ENCODE data around the gene TMEM269. TPM values are rescaled to one million over a fixed set of nuclear protein-coding genes. Genes with fewer than 3 reads are reported as not detected.
A peak's percentile ranks its signal among the peaks of the same experiment; 100 is the strongest.
"Not testable (repeated sequence)": the region's sequence is repeated elsewhere in the genome, so short reads cannot be mapped to it uniquely, and the experiment has no call there.

TMEM269 gene
- total RNA-seq, 1 donor from 2014 or later, result not detected

DNA sequence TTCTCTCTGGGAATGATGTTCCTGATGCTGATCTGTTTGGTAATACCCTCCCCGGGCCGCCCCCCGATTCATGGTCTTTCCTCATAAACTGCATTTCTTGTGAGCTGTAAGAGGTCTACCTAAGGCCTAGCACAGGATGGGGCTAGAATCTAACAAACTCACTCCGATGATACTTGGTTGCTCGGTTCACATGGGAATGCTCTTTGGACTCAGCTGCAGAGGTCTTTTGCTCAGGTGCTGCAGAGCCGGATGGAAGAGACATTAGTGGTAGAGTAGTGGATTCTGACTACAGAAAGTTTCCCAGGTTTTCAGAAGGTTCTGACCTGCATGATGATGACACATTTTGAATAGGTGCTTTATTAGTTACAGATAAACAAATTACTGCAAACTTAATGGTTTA is 8.3 kb upstream of the TMEM269 start:
- DNase-seq, result no peak

DNA sequence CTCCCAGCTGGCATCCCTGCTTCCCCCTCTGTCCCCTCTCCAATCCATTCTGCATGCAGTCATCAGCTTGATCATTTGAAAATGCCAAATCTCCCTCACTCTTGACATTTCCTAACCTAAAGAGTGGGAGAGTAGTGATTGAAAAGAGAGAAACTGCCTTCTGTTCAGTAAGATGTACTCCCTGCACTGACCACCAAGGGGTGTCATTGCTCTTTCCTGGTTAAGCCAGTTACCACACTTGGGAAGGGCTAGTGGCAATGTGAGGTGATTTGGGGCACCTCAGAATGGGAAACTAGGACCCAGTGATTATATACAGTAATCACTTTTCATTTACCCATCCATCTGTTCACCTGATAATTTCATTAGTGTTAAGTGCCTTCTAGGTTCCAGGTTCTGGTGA is 6.9 kb upstream of the TMEM269 start:
- peak; percentile 53 for DNase-seq

DNA sequence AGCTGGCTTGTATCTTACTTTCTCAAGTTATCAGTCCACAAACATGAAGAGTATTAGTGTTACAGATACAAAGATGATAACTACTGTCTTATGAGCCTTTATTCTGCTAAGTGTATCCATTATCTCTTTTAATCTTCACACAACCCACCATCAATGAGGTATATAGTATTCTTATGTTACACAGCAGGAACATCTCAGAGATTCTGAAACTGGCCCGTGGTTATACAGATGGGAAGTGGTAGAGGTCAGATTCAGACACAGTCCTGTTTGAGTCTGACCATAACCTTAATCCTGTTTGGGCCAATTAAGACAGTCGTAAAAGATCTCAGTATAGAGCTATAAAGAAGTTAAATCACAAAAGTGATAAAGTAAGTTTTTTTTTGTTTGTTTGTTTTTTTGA is 5.1 kb upstream of the TMEM269 start:
- no peak for DNase-seq

DNA sequence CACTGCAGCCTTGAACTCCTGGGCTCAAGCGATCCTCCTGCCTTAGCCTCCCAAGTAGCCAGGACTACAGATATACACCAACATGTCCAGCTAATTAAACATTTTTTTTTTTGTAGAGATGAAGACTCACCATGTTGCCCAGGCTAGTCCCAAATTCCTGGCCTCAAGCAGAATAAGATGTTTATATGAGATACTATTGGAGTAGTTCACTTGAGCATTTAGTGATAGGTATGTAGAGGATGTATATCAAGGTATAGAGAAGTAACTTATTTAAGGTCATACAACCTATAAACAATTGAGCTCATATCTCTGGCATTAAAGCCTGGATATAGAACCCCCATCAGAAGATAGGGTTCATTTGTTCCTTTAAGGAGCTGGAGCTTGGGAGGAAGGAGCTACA is 4.6 kb upstream of the TMEM269 start:
- no peak for DNase-seq

DNA sequence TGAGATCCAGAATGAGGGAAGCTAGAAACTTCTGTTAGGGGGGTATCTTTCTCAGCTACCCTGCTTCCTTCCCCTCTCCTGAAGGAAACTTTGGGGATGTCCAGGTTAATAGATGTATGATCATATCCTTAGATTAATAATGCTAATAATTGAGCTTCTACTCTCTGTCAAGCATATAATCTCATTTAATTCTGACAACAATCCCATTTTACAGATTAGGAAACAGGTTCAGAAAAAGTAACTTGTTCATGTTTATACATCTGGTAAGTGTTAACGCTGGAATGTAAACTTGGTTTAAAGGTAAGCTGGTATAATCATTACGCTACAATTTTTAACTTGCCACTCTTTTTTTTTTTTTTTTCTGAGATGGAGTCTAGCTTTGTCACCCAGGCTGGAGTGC is 1.7 kb upstream of the TMEM269 start:
- no peak for DNase-seq

DNA sequence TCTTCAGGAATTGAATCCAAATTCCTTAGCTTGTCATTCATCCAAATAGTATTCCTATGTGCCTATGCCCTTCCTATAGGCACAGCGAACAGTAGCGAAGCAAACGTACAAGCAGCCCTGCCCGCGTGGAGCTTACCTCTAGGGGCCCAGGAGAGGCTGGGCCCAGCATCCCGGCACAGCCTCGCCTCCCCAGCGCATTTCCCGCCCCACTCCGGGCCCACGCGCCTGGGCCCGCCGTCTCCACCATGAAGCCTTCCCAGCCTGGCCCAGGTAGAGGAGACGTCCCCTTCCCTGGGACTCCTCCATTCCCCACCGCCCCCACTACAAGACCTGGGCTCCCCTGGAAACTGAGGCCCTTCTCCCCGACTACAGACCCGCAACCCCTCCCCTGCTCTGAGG is 245 bp upstream of the TMEM269 start:
- no peak for DNase-seq

DNA sequence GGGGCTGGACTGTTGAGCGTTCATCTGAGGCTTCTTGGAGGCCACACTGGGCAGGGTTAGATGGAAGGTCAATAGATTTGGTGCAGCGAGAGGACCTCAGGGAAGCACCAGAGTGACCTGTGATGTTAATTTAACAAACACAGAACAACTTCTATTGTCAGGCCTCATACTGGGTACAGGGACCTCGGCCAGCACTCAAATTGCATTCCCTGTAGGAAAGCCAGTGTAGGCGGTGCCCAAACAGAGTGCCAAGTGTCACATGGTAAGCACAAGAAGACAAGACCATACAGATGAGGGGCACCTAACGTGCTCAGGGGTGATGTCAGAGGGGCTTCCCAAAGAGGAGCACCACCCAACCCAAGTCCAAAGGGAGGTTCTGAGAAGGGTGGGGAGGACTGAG is 1.3 kb downstream of the TMEM269 start:
- DNase-seq, result no peak

DNA sequence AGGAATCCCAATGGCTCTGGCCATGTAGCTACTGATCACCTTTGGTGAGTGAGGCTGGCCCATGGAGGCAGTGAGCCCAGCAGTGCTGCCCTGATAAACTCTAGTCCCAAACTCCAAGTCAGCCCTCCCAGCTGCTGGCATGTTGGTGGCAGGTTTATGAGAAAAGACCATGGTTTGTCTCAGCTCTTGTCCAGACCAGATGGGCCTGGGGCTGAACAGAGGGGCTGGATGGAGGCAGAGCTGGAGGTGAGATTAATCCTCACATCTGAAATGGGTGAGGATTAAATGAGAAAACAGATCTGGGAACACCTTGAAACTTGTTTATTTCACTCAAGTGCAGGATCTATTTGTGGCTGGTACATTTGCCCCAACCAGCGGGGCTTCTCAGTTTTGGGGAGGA is 3.2 kb downstream of the TMEM269 start:
- no peak for DNase-seq

DNA sequence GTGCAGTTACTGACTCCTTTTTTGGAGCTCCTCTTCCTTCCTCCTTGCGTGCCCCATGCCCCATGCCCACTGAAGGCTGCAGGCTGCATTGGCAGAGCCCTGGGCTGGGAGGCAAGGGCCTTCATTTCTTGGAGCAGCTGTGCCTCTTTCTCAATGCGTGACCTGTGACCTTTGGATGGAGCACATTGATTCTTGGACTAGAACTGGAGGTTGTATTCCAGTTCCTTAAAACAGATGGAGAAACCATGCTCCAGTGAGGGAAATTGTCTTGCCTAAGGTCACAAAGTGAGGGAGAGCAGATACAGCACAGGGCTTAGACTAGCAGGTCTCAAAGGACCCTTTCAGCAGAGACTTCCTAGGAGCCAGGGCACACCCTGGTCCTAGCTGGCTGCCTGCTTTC is 9.0 kb downstream of the TMEM269 start:
- DNase-seq, result no peak

DNA sequence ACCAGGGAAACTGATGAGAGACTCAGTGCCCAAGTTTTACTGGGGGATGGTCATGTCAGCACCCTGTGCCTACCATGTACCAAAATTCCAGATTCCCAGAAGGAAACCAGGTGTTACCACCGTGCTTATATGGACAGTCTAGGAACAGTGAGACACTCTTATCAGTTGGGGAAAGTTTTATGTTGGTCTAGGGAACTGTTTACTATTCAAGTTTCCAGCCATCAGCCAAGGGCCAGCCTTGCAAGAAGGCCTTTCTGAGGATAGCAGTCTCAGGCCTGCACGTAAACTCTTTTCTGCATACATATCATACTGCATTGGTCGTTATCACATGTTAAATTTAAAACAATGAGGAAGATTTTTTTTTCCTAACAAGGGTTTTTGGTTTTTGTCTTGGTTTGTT is 12.6 kb downstream of the TMEM269 start:
- DNase-seq, result no peak

DNA sequence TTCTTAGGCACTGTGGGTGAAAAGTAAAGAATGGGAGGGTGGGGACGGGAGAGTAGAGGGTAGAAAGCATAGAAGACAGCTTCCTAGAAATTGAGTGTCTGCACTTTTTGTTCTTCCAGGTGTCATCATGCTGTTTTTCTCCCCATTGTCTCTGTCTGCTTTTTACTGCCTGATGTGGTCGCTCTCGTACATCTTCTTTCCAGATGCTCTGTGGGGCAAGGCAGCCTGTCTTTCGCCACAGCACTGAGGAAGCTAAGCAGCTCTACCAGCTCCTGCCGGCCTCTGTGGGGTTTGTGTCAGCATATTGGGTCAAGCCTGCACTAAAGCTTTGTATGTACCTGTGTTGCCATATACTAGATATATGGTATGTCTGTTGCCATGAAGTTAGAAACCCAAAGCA is 13.2 kb downstream of the TMEM269 start:
- no peak for DNase-seq

DNA sequence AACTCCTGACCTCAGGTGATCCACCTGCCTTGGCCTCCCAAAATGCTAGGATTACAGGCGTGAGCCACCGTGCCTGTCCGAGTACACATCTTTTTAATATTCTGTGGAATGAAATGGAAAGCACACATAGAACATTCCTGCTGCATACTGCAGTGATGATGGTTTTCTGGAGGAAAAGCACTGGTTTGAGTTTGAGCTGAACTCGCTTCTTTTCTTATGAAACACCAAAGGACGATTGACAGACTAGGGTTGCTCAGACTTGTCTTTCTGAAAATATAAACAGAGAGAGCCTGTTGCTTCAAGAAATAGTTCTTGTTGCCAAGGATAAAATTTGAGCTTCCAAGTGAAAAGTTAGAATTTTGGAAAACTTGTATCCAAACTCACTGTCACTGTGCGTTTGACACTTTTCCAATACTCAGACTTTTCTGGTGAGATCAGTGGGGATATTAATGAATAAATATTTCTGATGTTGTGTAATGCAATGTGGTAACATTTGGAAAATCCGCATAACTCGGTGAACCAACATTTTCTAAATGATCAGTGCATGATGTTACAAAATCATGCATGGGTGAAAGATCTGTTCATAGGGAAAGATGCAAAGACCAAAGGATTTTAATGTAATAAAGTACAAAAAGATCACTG is 17.2 kb downstream of the TMEM269 start:
- peak; percentile 24 for DNase-seq

DNA sequence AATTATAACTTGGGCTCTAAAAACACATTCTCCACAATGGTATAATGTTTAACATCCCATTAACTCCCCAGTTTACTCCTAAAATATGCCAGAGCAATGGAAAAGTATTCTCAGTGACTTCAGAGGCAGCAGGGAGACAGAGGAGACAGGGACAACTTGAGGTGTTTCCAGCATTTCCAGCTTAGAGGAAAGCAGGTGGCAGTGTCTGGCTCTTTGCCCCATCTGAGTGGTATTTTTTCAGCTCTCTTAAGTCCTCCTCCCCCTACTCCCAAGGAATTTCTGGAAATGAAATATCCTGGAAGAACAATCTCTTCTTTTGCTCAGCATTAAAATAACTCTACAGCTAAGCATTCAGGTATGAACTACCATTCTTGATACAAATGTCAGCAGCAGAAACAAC is 21.4 kb downstream of the TMEM269 start:
- no peak for DNase-seq

DNA sequence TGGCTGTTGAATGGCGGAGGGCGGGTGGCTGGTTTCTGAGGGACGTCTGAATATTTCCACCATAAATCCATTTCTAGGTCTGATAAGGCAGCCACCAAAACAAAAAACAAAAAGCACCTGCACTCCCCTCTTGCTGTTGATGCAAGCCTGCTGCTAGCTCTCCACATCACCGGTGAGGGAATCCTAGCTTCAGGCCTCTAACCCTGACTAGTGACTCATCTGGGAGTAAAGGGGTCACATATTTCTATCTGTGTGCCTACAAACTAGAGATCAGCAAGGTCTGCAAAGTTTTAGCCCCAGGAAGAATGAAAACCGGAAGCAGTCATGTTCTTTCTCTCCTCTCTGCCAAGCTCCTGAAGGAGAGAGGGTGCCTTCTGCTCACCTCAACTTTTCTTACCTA is 21.8 kb downstream of the TMEM269 start:
- DNase-seq, result no peak

DNA sequence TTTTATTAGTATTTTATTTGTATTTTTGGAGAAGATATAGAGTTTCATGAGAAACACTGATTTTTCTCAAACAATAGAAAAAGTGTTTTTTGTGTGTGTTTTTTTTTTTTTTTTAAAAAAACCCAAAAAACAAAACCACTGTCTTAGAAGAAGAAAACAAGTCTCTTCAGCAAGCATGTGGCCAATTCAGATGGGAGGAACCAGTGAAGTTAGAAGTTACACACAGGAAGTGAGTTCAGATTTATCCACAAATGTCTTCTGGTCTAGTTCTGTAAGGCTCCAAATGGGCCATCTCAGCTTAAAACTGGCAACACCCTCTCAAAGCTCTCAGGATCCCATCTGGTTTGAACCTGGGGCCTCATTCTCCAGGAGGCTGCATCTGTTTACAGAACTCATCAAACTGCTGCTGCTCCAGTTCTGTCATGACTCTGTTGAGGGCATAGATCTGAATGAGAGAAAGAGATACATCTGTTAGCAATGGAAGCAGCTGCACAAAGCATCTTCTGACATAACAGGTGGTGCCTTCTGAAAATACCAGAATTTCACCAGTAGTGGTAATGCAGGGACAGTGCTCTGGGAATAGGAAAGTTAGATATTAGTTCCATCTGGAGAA is 22.4 kb downstream of the TMEM269 start:
- peak; percentile 81 for DNase-seq

DNA sequence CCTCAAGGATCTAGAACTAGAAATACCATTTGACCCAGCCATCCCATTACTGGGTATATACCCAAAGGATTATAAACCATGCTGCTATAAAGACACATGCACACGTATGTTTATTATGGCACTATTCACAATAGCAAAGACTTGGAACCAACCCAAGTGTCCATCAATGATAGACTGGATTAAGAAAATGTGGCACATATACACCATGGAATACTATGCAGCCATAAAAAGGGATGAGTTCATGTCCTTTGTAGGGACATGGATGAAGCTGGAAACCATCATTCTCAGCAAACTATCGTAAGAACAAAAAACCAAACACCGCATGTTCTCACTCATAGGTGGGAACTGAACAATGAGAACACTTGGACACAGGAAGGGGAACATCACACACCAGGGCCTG is 30.0 kb downstream of the TMEM269 start:
- not testable (repeated sequence) for DNase-seq

DNA sequence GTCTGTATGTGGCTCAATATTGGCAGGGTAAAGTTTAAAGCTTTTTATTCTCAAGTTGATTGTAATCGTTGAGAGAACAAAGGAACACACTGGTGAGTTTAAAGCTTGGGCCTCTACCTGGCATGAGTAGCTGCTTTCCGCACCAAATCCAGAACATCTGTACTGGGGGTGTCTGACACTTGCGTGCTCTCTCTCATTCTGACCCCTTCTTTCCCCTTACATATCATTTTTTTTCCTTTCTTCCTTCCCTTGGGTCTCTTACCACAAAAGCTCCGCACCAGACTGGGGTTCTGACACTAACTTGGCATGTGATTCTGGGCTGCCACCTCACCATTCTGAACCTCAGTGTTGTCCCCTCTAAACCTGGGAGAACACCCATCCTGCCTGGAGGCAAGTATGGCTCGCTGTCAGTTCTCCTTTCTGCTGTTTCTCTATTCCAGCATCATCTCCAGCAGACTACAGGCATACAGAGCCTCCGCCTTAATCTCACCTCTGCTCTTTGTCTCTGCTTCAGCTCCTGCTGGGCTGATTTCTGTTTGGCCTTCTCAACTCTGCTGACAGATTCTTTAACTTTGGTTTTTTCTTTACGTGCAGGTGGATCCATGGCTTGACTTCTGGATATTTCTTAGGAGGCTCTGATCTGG is 31.3 kb downstream of the TMEM269 start:
- DNase-seq, result peak; percentile 39

DNA sequence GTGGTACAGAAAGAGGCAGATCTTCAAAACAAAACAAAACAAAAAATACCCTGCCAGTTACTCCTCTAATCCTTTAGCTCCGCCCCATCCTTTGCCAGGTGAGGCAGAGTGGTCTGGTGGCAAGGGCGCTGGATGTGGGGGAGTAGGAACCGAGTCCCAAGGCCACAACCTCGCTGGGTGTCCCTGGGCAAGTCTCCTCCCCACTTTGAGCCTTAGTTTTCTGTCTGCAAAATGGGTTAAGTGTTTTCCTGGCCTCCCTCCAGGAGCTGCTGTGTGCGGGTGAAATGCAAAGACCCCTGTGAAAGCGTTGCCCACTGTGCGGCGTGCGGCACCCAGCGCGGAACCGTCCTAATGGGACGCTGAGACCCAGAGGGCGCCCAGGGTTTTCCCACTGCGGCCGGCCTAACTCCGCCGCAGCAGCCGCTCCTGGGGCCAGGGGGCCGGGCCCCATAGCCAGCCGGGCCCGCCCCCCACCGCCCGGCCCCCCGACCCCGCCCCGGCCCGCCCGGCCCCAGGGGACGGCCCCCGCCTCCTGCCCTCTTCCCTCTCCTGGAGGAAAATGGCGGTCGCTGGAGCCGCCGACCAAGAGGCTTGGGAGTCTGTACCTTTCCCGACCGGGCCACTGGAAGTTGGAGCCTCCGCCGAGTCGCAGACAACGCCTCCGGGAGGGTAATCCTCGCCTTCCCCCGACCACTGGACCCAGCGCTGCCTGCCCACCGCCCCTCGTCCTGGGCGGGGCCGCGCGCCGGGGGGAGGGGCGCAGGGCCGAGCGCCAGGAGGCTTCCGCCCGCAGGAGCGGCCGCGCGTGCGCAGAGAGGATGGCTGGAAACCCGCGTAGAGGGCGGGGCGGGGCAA is 32.0 kb downstream of the TMEM269 start, which contains the start of the genes ERMAP and SVBP:
Gene ERMAP, plus strand, starts transcription at position 538 of the 855 bp plus-strand sequence. CDS start 13,327 bp downstream, outside the sequence.
Gene SVBP, minus strand, starts transcription at position 813 of the 855 bp plus-strand sequence. CDS start 853 bp downstream, outside the sequence.
- peak; percentile 97 for DNase-seq

DNA sequence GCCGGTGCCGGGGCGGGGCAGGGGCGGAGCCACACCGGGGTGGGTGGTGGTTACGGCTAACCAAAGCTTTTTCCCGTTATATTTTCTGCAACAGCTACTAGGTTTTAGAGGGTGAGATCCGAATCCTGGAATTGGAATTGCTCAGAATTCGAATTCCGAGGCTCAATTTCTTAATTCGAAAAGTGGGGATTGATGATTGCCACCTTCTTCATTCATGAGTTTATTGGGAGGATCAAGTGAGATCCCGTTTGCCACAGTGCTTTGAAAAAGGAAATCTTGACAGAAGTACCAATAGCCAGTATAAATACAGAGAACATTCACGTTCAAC is 32.6 kb downstream of the TMEM269 start:
- DNase-seq, result no peak

DNA sequence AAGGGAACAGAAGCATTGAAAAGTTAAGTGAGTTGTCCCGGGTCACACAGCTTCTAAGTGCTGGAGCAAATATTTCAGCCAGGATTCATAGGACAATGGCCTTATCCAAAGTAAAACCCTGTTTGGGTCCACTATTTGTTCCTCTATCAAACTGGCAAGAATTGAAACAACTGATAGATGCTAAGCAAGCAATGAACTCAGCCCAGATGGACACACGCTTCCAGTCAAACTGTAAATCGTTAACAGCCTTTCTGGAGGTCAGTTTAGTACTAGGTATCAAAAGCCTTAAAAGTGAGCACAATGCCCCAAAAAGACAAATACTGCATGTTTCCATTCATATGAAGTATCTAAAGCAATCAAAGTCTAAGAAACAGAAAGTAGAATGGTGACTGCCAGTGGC is 33.2 kb downstream of the TMEM269 start:
- no peak for DNase-seq

DNA sequence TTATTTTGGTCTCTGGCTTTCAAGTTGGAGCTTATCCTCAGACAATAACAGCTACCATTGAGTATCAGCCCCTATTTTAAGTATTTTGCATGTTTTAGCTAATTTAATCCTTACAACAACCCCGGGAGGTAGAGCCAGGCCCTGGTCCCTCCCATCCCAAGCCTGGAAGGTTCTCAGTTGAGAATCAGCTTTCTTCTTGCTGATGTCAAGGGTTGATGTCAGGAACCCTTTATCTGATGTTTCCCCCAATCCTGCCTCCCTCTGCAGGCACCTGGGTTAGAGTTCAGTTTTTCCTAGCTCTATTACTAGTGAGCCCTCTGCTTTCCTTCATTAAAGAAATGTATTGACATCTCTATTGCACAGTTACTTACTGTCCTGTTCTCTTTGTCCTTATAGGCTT is 36.0 kb downstream of the TMEM269 start:
- DNase-seq, result no peak

DNA sequence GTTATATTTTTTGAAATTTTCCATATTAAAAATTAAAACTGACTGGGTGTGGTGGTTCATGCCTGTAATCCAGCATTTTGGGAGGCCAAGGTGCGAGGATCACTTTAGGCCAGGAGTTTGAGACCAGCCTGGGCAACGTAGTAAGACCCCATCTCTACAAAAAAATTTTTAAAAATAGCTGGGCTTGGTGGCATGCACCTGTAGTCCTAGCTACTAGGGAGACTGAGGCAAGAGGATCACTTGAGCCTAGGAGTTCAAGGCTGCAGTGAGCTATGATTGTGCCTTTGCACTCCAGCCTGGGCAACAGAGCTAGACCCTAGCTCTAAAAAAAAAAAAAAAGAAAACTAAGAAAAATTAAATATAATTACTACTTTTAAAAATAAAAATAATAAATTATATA is 36.9 kb downstream of the TMEM269 start:
- no peak for DNase-seq
